ENCODE data around the gene RPL18A.
"Not testable (repeated sequence)": the region's sequence is repeated elsewhere in the genome, so short reads cannot be mapped to it uniquely, and the experiment has no call there.

Gene RPL18A

GRCh38 chr19:17865364-17866311 is 5.9 kb downstream of the RPL18A start:
- FAIRE-seq (no peak), DNase-seq (ENCODE audit: insufficient read length, low spot score) (no peak)

DNA sequence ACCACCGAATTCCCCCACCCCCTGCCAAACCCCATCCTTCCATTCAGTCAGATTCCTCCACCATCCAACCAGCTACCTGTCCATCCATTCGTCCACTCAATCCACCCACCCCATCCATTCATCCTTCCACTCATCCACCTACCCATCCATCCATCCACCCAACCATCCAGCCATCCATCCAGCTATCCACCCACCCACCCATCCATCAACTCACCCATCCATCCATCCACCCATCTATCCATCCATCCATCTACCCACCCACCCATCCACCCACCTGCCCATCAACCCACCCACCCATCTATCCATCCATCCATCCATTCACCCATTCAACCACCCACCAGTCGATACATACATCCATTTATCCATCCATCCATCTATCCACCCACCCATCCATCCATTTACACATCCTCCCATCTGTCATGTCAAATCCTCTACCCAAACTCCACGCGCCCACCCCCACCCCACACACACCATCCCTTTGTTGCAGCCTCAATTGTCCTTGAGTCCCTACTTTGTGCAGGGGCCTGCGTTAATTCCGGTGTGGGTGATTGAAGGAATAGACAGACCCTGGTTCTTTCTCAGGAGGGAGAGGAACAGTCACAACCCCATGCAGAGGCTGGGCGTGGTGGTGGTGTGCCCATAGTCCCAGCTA is 6.7 kb downstream of the RPL18A start:
- DNase-seq (ENCODE audit: insufficient read length, low spot score), result no peak
- no peak for FAIRE-seq

- DNase-seq (ENCODE audit: insufficient read length, low spot score), result no peak
- FAIRE-seq, result no peak
Measured at GRCh38 chr19:17866964-17867486, 7.3 kb downstream of the RPL18A start.

- FAIRE-seq, result no peak
- DNase-seq (ENCODE audit: insufficient read length, low spot score), result no peak
Measured at GRCh38 chr19:17868669-17869068, 9.0 kb downstream of the RPL18A start.

GRCh38 chr19:17869114-17869608 is 9.5 kb downstream of the RPL18A start:
- no peak for DNase-seq (ENCODE audit: insufficient read length, low spot score)
- FAIRE-seq, result no peak

- no peak for FAIRE-seq
- no peak for DNase-seq (ENCODE audit: insufficient read length, low spot score)
Measured at GRCh38 chr19:17871032-17871877, 11.5 kb downstream of the RPL18A start.

- FAIRE-seq, result no peak
- DNase-seq (ENCODE audit: insufficient read length, low spot score), result no peak
Measured at GRCh38 chr19:17871878-17872250, 12.2 kb downstream of the RPL18A start, which contains the start of gene SLC5A5. Gene SLC5A5, plus strand, starts transcription at chr19:17871945. Its CDS starts 375 bp downstream, at chr19:17872320.

DNA sequence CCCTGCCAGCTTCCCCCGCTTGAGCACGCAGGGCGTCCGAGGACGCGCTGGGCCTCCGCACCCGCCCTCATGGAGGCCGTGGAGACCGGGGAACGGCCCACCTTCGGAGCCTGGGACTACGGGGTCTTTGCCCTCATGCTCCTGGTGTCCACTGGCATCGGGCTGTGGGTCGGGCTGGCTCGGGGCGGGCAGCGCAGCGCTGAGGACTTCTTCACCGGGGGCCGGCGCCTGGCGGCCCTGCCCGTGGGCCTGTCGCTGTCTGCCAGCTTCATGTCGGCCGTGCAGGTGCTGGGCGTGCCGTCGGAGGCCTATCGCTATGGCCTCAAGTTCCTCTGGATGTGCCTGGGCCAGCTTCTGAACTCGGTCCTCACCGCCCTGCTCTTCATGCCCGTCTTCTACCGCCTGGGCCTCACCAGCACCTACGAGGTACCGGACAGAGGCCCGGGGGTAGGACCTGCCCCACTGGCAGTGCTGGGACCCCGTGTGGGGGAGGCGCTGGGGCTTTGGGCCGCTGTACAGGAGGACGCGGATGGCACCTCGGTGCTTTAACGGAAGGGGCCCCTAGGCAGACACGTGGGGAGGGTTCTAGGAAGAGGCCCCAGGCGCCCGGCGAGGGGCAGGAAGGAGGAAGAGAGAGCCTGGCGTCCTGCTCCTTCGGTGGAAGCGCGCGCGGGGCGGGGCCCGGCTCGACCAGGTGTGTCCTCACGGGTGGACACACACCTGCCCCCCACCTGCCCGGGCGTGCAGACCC is 12.7 kb downstream of the RPL18A start:
- DNase-seq (ENCODE audit: insufficient read length, low spot score) (no peak), FAIRE-seq (no peak)

DNA sequence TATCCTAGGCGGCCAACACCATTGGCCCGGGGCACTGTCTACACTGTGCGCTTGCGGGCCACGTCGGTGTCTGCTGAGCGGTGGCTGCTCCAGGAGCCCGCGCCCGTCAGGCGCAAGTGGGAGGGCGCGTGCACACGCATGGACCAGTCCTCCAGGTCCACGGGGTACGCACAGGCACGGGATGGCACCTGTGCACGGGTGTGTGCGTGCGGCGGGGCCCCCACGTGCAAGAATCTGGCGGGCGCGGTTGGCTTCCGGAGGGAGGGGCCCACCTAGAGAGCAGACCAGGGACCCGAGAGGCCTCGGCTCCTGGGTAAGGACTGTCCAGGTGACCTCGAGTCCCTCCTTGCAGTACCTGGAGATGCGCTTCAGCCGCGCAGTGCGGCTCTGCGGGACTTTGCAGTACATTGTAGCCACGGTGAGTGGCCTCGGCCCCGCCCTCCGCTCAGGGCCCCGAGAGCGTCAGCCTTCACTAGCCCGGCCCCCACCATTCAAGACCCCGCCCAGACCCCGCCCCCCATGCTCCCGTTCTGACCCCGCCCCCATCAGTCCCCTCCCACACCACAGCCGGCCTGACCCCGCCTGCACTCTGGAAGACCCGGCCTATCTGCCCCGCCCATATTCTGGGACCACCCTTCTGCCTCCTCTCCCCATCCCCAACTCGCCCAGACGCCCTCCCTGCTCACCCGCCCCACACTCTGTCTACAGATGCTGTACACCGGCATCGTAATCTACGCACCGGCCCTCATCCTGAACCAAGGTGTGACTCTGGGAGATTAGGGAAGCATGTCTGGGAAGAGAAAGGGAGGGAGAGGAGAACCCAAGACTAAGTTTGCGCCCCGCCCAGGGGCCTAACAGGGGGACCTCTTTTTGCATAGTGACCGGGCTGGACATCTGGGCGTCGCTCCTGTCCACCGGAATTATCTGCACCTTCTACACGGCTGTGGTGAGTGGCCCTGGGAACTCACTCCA is 14.4 kb downstream of the RPL18A start:
- FAIRE-seq (no peak), DNase-seq (ENCODE audit: insufficient read length, low spot score) (peak; percentile 68)

GRCh38 chr19:17874758-17875135 is 15.0 kb downstream of the RPL18A start:
- DNase-seq (ENCODE audit: insufficient read length, low spot score), result no peak
- no peak for FAIRE-seq

GRCh38 chr19:17877696-17878095 is 18.0 kb downstream of the RPL18A start:
- DNase-seq (ENCODE audit: insufficient read length, low spot score) (no peak), FAIRE-seq (no peak)

DNA sequence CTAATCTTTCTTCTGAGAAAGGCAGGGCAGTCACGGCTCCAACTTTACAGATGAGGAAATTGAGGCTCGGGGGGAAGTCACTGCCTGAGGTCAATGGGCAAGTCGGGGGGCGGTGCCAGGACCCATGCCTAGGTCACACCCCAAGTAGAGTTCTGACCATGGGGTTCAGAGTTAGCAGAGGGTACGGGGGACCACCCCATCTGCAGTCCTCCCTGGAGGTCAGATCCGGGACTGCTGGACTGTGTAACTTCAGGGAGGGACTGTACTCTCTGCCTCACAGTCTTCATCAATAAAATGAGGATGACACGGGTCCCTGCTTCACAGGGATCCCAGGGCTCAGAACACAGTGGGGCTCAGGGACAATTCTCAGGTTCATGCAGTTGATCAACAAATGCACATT is 19.8 kb downstream of the RPL18A start:
- FAIRE-seq, result no peak
- DNase-seq (ENCODE audit: insufficient read length, low spot score), result no peak

GRCh38 chr19:17881701-17882100 is 22.0 kb downstream of the RPL18A start:
- DNase-seq (ENCODE audit: insufficient read length, low spot score) (no peak), FAIRE-seq (no peak)

DNA sequence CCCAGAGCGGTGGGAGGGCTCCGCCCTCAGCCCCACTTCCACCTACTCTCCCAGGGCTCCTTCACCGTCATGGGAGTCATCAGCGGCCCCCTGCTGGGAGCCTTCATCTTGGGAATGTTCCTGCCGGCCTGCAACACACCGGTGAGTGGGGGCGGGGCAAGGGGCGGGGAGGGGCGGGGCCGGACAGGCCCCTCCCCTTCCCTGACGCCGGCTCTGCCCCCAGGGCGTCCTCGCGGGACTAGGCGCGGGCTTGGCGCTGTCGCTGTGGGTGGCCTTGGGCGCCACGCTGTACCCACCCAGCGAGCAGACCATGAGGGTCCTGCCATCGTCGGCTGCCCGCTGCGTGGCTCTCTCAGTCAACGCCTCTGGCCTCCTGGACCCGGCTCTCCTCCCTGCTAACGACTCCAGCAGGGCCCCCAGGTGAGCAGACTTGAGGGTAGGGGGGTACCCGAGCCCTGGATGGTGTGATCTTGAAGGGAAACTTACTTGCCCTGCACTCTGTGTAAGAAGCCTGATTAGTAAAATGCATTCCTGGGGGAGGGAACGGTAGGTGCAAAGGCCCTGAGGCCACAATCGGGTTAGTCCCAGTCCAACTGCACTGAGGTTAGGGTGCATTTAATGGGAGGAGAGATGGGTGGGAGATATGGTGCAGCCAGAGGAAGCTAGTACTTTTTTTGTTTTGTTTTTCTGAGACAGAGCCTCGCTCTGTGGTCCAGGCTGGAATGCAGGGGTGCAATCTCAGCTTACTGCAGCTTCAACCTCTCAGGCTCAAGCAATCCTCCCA is 24.1 kb downstream of the RPL18A start:
- DNase-seq (ENCODE audit: insufficient read length, low spot score) (no peak), FAIRE-seq (no peak)

GRCh38 chr19:17886515-17886914 is 26.8 kb downstream of the RPL18A start:
- FAIRE-seq (peak; percentile 90), DNase-seq (ENCODE audit: insufficient read length, low spot score) (no peak)

DNA sequence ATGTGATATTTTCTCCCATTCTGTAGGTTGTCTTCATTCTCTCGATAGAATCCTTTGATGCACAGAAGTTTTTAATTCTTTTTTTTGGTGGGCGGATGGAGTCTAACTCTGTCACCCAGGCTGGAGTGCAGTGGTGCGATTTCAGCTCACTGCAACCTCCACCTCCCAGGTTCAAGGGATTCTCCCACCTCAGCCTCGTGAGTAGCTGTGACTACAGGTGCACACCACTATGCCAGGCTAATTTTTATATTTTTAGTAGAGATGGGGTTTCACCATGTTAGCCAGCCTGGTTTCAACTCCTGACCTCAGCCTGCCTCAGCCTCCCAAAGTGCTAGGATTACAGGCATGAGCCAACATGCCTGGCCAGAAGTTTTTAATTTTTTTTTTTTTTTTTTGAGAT is 27.5 kb downstream of the RPL18A start:
- not testable (repeated sequence) for FAIRE-seq; DNase-seq (ENCODE audit: insufficient read length, low spot score)

DNA sequence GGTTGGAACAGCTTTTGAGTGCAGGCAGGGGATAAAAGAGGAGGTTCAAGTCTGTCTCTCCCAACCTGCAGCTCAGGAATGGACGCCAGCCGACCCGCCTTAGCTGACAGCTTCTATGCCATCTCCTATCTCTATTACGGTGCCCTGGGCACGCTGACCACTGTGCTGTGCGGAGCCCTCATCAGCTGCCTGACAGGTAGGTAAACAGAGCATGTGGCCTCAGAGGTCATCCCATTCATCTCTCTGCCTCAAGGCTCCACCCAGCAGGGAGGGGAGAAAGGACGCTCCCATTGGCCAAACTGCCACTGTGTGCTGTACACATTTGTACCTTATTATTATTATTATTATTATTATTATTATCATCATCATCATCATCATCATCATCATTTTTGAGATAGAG is 28.6 kb downstream of the RPL18A start:
- DNase-seq (ENCODE audit: insufficient read length, low spot score) (no peak), FAIRE-seq (no peak)

DNA sequence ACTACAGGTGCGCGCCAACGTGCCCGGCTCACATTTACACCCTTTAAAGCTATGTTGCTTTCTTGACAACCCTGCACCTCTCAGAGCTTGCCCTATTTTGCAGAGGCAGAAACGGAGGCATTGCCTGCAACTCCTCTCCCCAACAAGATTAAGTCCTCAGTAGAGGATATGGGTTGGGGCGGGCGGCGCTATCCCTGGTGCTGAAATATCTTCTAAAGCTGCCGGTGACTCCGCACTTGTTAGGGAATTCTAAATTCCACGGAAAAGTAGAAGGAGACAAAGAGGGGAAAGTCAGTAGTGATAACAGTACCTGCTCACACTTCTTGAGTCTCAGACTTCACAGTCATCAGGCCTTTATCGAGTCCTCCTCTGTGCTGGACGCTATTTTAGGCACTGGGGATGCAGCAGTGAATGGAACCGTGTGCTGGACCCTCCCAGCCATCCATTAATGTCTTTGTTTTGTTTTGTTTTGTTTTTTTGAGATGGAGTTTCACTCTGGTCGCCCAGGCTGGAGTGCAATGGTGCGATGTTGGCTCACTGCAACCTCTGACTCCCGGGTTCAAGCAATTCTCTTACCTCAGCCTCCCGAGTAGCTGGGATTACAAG is 30.0 kb downstream of the RPL18A start:
- FAIRE-seq (no peak), DNase-seq (ENCODE audit: insufficient read length, low spot score) (no peak)
